Activated naive CD4-positive, alpha-beta T cell treated with anti-CD3 and anti-CD28 coated beads, Interleukin-2, amount 50 U/mL, for 16 hours (primary cell): ENCODE results near the gene LAMA2.

Experiments
- DNase-seq: peaks from one replicate; pipeline ENCODE4 v3.0.0-alpha.2; 2020

Gene LAMA2

DNA sequence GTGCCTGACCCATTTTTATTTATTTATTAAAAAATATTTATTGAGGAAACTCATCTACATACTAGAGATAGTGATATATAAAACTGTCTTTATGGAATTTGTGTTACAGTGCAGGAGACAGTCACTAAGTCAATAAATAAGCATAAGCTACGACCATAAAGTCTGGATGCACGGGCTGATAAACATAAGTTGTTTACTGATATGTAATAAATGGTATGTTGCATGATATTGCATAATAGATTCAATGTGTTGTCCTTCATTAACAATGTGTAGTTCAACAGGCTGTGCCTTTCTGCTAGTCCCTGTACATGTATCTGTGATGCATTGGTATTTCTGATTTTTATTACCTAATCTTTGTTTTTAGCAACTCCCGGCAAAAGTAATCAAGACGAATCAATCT lies 515.8 kb downstream of the LAMA2 start:
- DNase-seq = no peak

DNA sequence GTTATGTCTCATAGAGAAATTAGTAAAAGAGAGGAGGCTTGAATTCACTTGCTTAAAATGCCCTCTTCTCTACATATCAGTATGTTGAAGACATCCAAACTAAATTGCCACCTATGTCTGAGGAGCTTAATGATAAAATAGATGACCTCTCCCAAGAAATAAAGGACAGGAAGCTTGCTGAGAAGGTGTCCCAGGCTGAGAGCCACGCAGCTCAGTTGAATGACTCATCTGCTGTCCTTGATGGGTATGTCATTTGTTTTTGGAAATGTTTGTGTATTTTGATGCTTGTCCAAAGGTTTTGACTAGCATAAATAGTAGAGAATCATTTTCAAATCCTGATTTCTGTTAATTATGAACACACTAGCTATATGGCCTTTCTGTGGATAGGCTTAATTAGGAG lies 519.3 kb downstream of the LAMA2 start:
- DNase-seq = no peak

DNA sequence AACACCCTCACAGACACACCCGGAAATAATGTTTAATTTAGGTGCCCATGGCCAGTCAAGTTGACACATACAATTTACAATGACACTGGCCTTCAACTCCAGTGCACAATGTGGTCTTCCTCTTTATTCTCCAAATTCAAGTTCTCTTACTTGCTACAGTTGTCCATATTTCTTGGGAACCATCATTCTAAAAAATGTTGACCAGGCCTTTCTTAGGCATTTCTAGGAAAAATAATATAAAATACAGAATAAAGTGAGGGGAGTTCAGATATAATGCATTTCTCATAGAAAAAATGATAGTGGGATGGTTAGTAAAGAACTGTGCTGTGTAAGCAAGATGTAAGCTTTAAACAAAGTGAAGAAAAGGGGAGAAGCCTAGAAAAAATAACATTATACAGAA lies 528.2 kb downstream of the LAMA2 start:
- no peak for DNase-seq

DNA sequence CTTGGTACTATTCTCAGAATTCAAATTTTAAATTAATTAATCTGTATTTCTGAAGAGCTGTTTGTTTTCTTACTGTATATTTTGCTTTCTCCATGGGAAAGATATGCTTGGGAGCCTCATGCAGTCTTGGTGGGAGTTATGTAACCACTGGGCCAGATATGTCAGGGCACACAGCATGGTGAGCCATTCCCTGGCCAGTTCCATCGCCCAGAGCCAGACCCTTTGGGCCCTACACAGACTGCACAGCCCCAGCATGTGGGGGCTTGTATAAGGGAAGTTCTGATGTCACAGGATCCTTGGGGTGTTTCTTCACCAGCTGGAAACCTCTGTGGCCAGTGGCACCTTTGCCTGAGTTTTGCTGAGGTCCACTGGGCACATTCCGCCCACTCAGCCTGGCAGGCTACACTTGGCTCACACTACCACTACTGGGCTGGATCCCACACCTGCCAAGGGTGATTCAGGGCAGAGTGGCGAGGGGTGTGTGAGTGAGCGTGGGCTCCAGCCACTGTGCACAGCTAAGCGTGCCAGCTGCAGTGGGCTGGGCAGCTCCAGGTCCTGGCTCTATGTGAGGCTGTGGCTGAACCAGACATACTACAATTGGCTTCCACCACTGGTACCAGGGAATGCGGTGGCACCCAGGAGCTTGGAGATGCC lies 533.5 kb downstream of the LAMA2 start:
- no peak for DNase-seq

DNA sequence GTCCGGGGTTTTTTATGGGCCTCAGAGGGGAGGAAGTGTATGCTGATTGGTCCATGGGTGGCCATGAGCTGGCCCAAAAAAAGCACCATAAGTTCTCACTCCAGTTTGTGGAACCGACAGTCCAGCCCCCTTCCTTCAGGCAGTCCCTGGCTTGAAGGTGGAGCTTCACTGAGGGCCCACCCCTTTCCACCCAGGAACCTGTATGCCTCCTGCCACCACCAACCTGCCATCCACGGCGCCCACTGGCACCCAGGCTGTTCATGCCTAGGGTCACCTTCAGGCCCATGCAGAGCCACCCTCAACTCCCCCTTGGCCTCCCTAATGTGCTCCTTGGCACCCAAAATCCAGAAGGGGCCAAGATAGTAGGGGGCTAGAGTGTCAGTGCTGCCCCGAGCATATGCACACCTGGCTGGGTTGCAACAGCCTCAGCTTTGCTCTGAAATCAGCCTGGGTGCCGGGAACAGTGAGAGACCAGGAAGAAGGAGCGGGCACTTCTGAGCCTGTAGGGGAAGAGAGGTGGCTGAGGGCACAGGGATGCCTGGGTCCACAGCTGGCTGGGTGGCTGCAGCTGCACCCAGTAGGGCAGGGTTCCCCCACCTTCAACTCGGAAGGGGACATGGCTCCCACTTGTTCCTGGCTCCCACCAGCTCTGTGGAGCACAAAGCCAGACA lies 534.6 kb downstream of the LAMA2 start:
- DNase-seq = no peak

DNA sequence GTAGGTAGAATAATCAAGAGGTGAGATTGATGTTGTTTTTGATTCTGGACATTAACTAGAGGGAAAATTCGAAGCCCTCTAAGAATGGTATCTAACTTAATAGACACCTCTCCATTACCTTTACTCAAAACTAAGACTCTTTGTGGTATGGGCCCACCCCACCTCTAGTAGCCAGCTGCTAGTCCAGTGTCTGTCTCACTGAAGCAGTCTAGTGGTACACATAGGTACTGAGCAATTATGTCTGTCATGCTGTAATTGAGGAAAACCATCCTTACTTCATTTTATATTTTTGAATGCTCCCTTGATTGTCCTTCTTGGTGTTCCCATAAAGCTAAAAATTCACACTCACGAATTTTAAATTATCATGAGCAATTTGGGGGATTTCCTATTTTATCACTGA lies 536.4 kb downstream of the LAMA2 start:
- DNase-seq = no peak

DNA sequence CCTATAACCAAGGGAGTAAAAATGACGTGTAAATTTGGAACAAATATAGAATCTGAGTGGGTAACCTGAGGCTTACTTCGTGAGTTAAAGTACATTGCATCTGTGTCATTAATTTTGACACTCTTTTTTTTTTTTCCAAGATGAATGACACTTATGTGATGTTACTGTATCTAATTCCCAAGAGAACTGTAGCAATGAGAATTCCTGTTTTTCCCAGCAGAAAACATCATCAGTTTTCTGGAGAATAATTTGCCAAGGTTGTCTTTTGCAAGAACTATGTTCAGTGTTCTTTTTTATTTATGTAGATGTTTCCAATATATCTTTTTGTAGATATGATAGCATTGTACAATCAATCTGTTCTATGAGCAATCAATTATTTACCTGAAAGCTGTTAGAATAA lies 543.4 kb downstream of the LAMA2 start:
- no peak for DNase-seq

DNA sequence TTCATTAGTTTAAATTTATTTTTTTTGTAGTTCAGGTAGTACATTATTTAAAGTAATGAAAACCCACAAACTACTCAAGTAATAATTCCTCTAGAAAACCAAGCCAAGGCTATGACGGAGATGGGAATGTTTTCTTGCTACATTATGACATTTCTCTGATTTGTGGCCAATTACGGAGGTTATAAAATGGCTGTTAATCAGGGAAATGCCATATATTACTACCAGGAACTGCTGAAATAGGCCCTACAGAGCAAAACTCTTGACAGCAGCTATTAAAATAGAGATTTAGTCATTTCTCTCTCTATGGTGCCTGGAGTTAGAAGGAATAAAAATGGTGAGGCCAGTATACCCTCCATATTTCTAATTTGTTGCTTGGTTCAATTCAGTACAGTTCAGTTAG lies 547.0 kb downstream of the LAMA2 start:
- no peak for DNase-seq

DNA sequence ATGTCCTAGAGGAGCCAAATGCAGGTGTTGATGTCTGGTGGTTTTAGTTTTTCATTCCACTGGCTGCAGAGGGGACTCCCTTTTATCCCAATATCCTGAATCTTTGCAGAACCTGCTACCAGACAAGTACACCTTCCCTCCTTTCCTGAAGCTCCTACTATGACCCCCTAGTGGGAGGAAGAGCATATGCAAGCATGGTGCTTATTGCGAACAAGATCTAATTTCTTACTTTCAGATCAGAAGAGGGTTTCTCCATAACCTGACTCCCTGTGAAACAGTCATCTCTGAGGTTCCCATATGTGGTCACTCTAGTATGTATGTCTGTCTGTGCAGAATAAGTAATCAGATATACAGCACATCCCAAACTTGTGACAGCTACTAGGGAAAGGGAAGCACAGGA lies 549.8 kb downstream of the LAMA2 start:
- no peak for DNase-seq

DNA sequence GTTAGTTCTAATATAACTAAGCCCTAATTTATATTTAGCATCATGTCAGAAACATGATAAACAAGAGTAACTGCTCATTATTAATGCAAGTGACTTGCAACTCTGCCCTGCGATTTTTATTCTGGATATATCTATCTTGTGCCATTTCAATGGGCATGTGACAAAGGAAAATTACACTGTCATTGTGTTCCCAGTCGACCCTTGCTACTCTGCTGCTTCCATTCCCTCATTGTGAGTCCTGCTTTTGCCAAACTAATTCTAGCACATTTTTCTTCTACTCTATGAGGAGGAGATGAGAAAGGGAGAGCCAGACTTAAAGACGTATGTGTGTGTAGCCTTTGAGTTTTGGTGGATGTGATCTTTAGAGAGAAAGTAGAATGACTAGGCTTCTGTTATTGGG lies 551.2 kb downstream of the LAMA2 start:
- DNase-seq = no peak

DNA sequence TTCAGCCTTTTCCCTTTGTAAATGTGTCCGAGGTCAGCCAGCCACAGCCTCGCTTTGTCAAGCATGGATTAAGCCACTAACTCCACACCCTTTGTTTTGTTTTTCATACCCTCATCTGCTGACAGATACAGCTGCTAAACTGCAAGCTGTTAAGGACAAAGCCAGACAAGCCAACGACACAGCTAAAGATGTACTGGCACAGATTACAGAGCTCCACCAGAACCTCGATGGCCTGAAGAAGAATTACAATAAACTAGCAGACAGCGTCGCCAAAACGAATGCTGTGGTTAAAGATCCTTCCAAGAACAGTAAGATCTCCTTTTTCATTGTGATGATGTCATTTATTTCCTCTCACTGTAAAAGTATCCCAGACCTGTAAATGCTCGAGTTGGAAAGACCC lies 557.8 kb downstream of the LAMA2 start:
- no peak for DNase-seq

DNA sequence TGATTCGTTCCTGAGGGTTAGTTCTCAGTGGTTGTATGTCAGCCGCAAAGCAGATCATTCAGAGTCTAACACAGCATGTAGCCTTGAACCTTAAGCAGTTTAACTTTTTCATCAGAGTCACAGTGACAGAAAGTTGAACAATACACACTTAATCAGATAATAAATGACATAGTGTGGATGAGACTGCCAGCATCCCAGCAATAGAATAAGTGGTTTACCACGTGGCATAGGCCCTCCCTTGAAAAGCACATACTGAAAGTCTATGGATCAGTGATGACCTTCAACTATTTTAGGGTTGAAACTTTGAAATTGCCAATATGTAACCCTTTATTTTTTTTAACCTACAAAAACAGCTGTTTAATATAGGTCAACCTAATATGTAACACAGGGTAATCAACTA lies 561.7 kb downstream of the LAMA2 start:
- DNase-seq = no peak

DNA sequence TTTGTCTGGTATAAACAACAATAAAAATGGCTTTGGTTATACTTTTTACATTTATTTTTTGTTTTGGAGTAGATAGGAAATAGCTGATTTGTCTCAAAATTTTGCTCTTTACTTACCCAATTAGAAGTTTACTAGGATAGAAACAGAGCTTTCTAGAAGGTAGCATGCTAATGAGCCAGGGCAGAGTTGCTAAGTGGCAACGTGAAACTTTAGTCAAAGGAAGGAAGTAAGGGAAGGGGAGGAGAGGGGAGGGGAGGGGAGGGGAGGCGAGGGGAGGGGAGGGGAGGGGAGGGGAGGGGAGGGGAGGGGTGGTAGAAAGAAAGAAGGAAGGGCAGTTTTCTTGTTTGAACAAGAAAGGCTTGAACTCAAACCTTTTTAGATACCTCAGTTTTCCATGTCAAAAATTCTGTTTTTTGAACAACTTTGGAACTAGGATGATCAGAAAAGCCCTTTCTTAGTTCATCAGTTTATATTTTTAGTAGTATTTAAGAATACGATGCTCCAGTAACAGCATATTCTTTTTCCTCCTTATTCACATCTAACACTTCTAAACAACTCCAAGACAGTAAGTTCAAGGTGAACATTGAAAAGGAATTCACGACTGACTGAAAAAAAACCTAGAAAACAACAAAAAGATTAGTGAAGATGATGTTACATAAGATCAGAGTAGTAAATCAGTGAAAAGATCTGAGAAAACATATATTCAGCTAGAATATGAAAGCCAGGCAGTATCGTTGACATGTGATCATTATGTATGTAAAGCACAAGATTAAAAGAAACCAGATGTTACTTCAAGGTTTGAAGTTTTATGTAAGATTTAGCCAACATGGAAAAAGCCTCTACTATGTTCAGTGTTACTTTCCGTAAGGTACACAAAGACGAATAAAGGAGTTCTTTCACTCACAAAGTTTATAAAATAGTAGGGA lies 563.6 kb downstream of the LAMA2 start:
- DNase-seq = no peak

DNA sequence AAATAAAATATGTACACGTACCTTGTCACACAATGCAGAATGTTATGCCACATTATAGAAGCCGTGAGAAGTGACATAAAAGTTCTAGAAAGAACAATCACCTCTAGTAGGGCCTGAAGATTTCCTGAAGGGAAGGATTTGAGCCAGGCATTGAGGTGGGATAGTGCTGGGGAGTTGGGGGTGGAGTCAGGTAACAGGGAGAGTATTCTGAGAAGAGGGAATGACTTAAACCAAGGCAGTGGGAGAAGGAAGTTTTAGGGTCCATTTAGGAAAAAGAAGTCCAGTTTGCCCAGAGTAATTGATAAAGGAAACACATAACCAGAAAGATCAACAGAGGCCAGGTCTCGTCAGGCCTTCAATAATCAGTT lies 564.2 kb downstream of the LAMA2 start:
- DNase-seq = no peak

DNA sequence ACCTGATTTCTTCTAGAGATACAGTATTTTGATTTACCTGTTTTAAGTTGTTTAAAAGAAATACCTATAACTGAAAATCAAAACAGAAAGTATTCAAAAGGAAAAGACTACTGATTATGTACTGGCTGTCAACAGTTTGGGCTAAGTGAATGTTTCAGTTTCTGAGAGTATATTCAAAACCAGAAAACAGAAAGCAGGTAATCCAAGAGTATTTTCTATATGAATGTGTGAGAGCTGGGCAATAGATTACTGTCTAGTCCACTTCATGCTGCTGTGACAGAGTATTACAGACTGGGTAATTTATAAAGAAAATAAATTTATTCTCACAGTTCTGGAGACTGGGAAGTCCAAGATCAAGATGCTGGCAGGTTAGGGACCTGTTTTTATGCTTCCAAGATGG lies 566.0 kb downstream of the LAMA2 start:
- DNase-seq = no peak

DNA sequence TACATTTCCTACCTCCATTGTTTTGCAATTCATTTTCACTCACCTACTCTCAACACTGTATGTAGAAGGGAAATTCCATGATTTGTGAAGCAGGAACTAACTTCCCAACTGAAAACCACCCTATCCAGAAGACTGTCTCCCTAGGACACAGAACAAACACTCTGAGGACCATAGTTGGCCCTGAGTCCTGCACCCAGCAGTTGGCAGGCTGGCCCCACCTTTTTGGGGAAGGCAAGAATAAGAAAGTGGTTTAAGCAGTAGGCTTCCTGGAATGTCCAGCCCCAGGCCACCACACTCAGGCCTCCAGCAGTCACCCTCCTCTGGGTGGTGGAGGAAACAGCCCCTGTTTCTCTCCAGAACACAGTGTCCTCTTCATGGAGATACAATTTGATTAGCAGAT lies 568.2 kb downstream of the LAMA2 start:
- DNase-seq = no peak

DNA sequence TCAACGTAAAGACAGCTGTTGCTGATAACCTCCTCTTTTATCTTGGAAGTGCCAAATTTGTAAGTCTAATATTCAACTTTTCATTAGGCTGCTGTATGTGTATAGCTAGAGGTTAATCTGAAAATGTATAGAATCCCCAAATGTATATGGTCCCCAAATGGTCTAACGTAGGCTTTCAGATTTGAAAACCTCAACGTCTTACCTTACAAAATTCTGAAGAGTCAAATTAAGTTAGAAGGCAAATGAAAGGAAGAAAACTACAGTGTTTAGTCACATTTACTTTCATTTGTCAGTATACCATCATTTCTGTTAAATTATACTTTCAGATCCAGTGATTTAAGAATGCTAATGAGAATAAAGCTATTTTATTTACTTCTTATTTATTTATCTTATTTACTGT lies 570.1 kb downstream of the LAMA2 start:
- no peak for DNase-seq

DNA sequence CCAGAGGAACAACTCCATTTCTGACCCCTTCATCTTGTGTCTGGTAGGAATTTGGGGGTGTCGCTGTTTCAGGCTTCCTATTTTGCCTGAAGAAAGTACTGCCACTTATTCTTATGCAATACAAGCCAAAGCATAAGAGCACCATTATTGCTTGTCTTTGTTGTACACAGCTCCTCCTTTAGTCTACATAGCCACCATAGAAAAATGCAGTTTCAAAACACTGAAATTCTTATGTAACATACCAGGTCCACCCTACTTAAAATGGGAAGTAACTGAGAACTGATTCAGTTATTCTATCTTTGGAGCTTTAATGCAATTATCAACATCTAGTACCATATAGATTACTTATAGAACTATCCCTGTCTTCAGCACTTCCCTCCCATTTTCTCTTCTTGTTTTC lies 571.5 kb downstream of the LAMA2 start:
- no peak for DNase-seq

DNA sequence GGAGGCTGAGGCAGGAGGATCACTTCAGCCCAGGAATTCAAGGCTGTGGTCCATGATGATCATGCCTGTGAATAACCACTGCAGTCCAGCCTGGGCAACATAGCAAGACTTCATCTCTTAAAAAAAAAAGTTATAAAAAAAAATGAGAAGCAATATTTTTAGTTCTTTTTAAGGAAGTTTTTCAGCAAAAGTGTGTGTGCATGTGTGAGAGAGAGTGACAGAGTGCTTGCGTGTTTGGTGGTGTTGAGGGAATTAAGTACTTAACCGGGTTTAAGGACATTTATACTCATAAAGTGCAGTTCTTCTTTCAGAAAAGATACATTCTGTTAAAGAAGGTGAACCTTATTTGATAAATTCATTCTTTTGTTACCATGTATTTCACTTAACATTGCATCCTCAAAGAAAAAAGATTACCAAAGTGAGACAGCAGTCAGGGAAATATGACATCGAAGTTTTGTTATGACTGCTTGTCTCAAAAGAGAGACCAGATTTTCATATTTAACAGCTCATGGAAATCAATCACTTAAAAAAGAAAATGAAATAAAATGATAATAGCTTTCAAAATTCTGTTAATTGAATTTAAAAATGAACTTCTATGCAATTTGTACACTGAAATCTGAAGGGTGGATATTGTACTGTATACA lies 572.3 kb downstream of the LAMA2 start:
- DNase-seq = no peak

DNA sequence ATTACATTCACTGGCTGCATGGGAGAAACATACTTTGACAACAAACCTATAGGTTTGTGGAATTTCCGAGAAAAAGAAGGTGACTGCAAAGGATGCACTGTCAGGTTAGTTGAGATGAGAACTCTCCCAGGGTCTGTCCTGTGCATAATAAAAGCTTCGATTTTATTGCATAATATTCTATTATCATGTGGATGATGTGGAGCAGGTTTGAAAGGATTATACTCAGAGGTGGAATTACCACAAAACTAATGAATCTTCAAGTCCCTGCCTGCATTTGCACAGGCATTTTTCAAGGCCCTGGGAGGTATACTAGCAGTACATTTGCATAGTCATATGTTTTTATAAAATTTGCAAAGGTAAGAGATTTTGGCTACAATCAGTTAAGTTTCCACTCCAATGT lies 577.3 kb downstream of the LAMA2 start:
- no peak for DNase-seq

DNA sequence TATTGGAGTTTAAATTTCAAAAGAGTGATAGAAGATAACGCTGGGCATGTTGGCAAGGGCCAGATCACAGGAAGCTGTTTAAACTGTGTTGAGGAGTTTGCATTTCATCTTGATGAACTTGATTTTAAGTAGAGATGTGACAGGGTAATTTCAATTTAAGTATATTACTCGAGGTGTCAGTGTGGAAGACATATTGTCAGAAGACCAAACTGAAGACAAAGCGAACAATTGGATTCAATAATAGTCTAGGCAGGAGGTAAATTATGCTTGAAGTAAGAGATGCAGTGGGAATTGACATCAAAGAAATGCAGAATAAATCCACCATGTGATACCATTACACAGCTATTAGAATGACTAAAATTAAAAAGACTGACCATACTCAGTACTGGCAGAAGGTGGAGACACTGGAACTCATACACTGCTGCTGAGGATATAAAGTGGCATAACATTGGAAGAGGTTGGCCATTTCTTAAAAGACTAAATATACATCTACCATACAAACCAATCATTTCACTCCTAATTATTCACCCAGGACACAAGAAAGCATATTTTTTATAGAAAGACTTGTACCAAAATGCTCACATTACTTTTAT lies 586.2 kb downstream of the LAMA2 start:
- DNase-seq = no peak

DNA sequence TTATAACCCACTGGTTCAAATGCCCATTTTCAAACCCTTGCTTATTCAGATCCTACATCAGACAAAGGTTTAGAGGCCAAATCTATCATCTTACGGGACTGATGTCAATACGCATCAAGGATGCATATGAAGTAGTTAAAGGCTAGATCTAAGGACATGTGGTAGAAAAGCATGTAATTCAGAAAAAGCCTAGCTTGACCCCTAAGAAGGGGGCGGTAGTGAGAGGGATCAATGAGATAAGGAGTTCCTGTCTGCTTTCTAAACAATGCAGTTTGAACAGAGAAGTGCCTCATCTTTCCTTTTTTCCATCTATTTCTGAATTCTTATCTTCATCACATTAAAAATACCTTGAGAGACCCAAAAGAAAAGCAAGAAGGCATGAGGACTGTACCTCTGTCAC lies 589.3 kb downstream of the LAMA2 start:
- no peak for DNase-seq

DNA sequence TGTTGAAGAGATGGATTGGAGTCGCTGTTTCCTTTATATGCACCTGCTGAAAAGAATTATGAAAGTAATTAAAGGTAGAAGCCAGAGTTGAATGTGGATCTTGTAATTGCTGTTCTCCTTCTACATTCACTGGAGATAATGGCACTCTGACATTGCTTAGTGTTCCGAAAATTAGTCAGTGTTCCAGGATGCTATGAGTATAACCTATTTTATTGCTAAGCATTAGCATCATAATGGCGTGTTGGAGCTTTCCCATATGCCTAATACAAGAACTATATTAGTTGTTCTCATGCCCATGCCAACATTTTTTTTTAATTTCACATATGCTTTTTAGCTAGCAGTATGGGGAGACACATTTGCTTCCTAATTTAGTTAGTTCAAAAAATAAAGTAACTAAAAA lies 590.6 kb downstream of the LAMA2 start:
- DNase-seq = no peak
